Measurements from ENCODE around the gene PPP1R26. TPM values are rescaled to one million over a fixed set of nuclear protein-coding genes. Genes with fewer than 3 reads are reported as not detected.

PPP1R26 gene
- total and polyA plus RNA-seq, 2 of the 4 experiments (the other 2 are of a cell fraction) = 3.8 to 5.6 TPM

DNA sequence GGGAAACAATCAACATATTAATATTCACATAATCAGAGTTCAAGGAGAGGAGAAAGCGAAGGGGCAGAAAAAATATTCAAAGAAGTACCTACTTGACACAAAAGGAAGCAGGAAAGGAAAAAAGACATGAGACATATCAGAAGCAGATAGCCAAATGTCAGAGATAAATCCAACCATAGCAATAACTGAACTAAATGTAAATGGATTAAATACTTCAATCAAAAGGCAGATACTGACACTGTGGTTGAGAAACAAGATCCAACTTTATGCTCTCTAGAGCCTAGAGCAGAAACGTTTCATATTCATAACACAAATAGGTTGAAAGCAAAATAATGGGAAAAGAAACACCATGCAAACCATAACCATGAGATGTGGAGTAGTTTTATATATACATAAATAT is 29.9 kb downstream of the PPP1R26 start:
- Histone ChIP-seq H2AK5ac (ENCODE audit: low read depth, low read length) (no peak overlapping the region), H3K27ac (ENCODE audit: insufficient read depth, low read length) (no peak overlapping the region), H2BK5ac (ENCODE audit: low read depth, low read length, poor library complexity, severe bottlenecking) (no peak overlapping the region), H2BK15ac (ENCODE audit: low read depth, low read length) (no peak overlapping the region), H4K91ac (ENCODE audit: insufficient read depth, low read depth, low read length) (no peak overlapping the region), H3K4me2 (ENCODE audit: low read depth, low read length) (no peak overlapping the region), H2BK20ac (ENCODE audit: low read depth, low read length) (no peak overlapping the region), H3K4me3 (ENCODE audit: insufficient read depth, low read depth, low read length) (no peak overlapping the region), H4K5ac (ENCODE audit: low read depth, low read length) (no peak overlapping the region), H3K9ac (ENCODE audit: low read depth, low read length) (no peak overlapping the region), H3K79me1 (ENCODE audit: low read depth in 1 of 2, low read length in 2 of 2) (peaks cover 0 to 4% of the 10 kb centered on the region in 2 experiments; a peak in 1 of 4 replicates), H4K8ac (ENCODE audit: low read depth in 2 of 2, low read length in 2 of 2) (no peak overlapping the region), H3K23ac (ENCODE audit: low read depth, low read length) (no peak overlapping the region), H4K20me1 (ENCODE audit: insufficient read depth, low read length) (peaks cover 11% of the 10 kb centered on the region), H2AK9ac (replicated peaks; ENCODE audit: low read depth, low read length, poor library complexity) (no peak overlapping the region), H2AFZ (replicated peaks; ENCODE audit: low read length, poor library complexity) (no peak overlapping the region), H3K4ac (ENCODE audit: low read depth, low read length) (no peak overlapping the region), H3K9me3 (ENCODE audit: control insufficient read depth, insufficient read depth, low read length) (no peaks in the 10 kb centered on the region), H3K18ac (ENCODE audit: low read depth, low read length) (no peak overlapping the region), H3K4me1 (ENCODE audit: control insufficient read depth, insufficient read depth, low read length) (no peaks in the 10 kb centered on the region), H3K14ac (replicated peaks; ENCODE audit: low read depth, low read length) (no peak overlapping the region), H3K56ac (ENCODE audit: extremely low read depth, insufficient read depth, low read length) (no peak overlapping the region), H2BK120ac (ENCODE audit: low read depth, low read length) (no peak overlapping the region), H3K27me3 (ENCODE audit: control insufficient read depth, insufficient read depth, low read length) (peaks cover 2% of the 10 kb centered on the region; the same call in 1 of the 2 replicates), H3K9me1 (ENCODE audit: insufficient read depth, low read length) (no peaks in the 10 kb centered on the region), H3K36me3 (ENCODE audit: control insufficient read depth, insufficient read depth, low read length) (peaks cover 7% of the 10 kb centered on the region)
- dilution Hi-C loops (cut with HindIII; ENCODE audit: low sequenced_read_pairs, unreplicated experiment) = no loop called here
- DNase-seq (no peak), ATAC-seq (ENCODE audit: low read depth) (no peak)
- WGBS, 2 experiments (ENCODE audit: extremely low coverage in 2 of 2, insufficient read length in 1 of 2) = no CpG with 5 or more reads among the region's 2 CpGs
- CTCF ChIA-PET = no interaction called here
- intact Hi-C loops (cut with micrococcal nuclease) = no loop called here
- in situ Hi-C loops (cut with MboI; ENCODE audit: low sequenced_read_pairs) = no loop called here
- POLR2A ChIA-PET (ENCODE audit: unreplicated experiment) = no interaction called here
- TF ChIP-seq, protein P1, sequence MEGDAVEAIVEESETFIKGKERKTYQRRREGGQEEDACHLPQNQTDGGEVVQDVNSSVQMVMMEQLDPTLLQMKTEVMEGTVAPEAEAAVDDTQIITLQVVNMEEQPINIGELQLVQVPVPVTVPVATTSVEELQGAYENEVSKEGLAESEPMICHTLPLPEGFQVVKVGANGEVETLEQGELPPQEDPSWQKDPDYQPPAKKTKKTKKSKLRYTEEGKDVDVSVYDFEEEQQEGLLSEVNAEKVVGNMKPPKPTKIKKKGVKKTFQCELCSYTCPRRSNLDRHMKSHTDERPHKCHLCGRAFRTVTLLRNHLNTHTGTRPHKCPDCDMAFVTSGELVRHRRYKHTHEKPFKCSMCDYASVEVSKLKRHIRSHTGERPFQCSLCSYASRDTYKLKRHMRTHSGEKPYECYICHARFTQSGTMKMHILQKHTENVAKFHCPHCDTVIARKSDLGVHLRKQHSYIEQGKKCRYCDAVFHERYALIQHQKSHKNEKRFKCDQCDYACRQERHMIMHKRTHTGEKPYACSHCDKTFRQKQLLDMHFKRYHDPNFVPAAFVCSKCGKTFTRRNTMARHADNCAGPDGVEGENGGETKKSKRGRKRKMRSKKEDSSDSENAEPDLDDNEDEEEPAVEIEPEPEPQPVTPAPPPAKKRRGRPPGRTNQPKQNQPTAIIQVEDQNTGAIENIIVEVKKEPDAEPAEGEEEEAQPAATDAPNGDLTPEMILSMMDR (conservative IDR thresholded peaks at IDR 0.05; ENCODE audit: low read depth, low read length) = no peak
- no peak for TF ChIP-seq RFX5 (IDR thresholded peaks at IDR 0.05; ENCODE audit: low read depth, low read length)
- TF ChIP-seq NFE2L2 (IDR thresholded peaks at IDR 0.05; ENCODE audit: low read depth, low read length) = no peak
- TF ChIP-seq, protein P2, sequence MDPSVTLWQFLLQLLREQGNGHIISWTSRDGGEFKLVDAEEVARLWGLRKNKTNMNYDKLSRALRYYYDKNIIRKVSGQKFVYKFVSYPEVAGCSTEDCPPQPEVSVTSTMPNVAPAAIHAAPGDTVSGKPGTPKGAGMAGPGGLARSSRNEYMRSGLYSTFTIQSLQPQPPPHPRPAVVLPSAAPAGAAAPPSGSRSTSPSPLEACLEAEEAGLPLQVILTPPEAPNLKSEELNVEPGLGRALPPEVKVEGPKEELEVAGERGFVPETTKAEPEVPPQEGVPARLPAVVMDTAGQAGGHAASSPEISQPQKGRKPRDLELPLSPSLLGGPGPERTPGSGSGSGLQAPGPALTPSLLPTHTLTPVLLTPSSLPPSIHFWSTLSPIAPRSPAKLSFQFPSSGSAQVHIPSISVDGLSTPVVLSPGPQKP (IDR thresholded peaks at IDR 0.05; ENCODE audit: borderline replicate concordance, low read depth, low read length) = no peak
- no peak for TF ChIP-seq RCOR1 (IDR thresholded peaks at IDR 0.05; ENCODE audit: insufficient replicate concordance, low read length)
- TF ChIP-seq MXI1 (IDR thresholded peaks at IDR 0.05; ENCODE audit: borderline replicate concordance, low read depth, low read length) = no peak
- TF ChIP-seq FOS (IDR thresholded peaks at IDR 0.05; ENCODE audit: low read depth, low read length) = no peak
- no peak for TF ChIP-seq CEBPB (IDR thresholded peaks at IDR 0.05; ENCODE audit: low read depth, low read length)
- TF ChIP-seq RAD21 (IDR thresholded peaks at IDR 0.05; ENCODE audit: low read length) = no peak
- TF ChIP-seq, protein P3, sequence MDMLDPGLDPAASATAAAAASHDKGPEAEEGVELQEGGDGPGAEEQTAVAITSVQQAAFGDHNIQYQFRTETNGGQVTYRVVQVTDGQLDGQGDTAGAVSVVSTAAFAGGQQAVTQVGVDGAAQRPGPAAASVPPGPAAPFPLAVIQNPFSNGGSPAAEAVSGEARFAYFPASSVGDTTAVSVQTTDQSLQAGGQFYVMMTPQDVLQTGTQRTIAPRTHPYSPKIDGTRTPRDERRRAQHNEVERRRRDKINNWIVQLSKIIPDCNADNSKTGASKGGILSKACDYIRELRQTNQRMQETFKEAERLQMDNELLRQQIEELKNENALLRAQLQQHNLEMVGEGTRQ (IDR thresholded peaks at IDR 0.05; ENCODE audit: low read depth, low read length) = no peak
- TF ChIP-seq POLR2A (IDR thresholded peaks at IDR 0.05; ENCODE audit: low read depth, low read length) = no peak
- TF ChIP-seq CHD1 (IDR thresholded peaks at IDR 0.05; ENCODE audit: low read depth, low read length) = no peak
- TF ChIP-seq SMC3 (IDR thresholded peaks at IDR 0.05; ENCODE audit: low read depth, low read length) = no peak
- BruUV-seq (replicated peaks) = no TSS peak
